ENCODE measurements around the gene FREM3. TPM values are rescaled to one million over a fixed set of nuclear protein-coding genes. Genes with fewer than 3 reads are reported as not detected.

Gene FREM3
- total RNA-seq, 1 donor from 2014 or later: not detected

DNA sequence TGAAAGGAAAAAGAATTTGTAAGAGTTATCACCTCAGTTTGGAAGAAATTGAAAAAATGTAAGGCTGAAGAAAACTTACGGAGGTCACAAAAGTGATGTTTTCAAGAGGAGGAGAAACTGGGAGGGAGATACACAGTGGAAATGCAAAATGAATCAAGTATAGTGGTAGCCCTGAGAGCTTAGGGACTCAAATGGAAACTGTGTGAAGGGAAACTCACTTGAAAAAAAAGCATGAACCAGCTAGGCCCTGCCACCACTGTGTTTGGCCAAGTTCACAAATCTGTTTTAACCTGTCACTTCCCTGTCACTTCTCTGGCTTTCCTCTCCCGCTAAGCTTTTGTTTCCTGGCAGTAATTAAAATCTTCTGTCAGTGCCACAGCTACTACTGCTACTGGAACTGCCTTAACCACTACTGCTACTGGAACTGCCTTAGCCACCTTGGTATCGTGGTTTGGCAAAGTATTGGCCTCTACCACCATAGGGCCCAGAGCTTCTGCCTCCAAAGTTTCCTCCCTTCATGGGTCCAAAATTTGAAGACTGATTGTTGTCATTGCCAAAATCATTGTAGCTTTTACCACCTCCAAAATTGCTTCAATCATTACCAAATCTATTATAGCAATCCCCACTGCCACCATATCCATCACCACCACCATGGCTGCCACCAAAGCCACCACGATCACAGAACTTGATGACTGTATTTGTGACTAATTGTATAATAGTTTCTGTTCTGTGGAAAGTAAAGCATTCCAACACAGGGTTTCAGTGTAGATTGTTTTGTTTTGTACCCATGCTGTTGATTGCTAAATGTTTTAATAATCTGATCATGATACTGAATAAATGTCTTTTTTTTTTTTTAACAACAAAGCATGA is 145.5 kb downstream of the FREM3 start:
- no peak overlapping the region for H3K4me3 Mint-ChIP-seq
- intact Hi-C loops (cut with micrococcal nuclease): loop anchor here (5.0 kb wide), 1 partner anchor 217 kb away; no protein-coding TSS in a partner anchor
- TF ChIP-seq, protein P1, sequence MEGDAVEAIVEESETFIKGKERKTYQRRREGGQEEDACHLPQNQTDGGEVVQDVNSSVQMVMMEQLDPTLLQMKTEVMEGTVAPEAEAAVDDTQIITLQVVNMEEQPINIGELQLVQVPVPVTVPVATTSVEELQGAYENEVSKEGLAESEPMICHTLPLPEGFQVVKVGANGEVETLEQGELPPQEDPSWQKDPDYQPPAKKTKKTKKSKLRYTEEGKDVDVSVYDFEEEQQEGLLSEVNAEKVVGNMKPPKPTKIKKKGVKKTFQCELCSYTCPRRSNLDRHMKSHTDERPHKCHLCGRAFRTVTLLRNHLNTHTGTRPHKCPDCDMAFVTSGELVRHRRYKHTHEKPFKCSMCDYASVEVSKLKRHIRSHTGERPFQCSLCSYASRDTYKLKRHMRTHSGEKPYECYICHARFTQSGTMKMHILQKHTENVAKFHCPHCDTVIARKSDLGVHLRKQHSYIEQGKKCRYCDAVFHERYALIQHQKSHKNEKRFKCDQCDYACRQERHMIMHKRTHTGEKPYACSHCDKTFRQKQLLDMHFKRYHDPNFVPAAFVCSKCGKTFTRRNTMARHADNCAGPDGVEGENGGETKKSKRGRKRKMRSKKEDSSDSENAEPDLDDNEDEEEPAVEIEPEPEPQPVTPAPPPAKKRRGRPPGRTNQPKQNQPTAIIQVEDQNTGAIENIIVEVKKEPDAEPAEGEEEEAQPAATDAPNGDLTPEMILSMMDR (IDR thresholded peaks at IDR 0.05): no peak
- peaks cover 25% of the 10 kb centered on the region for H3K4me1 Mint-ChIP-seq
- no peak for DNase-seq
- ChIA-PET POLR2A (no interaction called here), CTCF (no interaction called here)
- peak overlapping the region; percentile 76 for H3K27ac Mint-ChIP-seq
- H3K27me3 Mint-ChIP-seq: no peaks in the 10 kb centered on the region
- peaks cover 52% of the 10 kb centered on the region for H3K36me3 Mint-ChIP-seq (ENCODE audit: low read depth)
- peak; percentile 28 for ATAC-seq (ENCODE audit: low read depth)
- no peaks in the 10 kb centered on the region for H3K9me3 Mint-ChIP-seq

DNA sequence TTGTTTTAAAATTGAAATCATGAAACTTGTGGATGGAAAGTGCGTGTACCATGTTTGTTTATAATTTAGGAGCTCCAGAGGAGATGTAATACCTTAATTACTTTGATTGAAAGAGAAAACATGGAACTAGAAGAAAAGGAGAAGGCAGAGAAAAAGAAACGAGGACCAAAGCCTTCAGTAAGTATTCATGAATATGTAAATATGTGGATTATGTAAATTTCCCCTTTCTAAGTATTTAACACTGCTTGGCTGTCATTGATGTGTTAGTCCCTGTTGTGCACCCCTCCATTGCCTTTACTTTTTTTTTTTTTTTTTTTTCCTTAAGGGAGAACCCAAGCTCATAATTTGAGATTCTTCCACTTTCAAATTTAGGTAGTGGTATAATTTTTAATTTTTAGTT is 150.5 kb downstream of the FREM3 start:
- ChIA-PET POLR2A (interaction anchor here (1.0 kb wide), 1 partner anchor 11 kb away, joined by 3 read pairs; no protein-coding TSS in a partner anchor), CTCF (no interaction called here)
- Mint-ChIP-seq H3K36me3 (ENCODE audit: low read depth) (peaks cover 78% of the 10 kb centered on the region), H3K27me3 (no peaks in the 10 kb centered on the region), H3K27ac (no peak overlapping the region), H3K9me3 (no peaks in the 10 kb centered on the region), H3K4me3 (no peak overlapping the region), H3K4me1 (peaks cover 8% of the 10 kb centered on the region)
- intact Hi-C loops (cut with micrococcal nuclease): no loop called here
- ATAC-seq (ENCODE audit: low read depth): no peak
- DNase-seq: no peak
- TF ChIP-seq, protein P1 (IDR thresholded peaks at IDR 0.05): no peak

DNA sequence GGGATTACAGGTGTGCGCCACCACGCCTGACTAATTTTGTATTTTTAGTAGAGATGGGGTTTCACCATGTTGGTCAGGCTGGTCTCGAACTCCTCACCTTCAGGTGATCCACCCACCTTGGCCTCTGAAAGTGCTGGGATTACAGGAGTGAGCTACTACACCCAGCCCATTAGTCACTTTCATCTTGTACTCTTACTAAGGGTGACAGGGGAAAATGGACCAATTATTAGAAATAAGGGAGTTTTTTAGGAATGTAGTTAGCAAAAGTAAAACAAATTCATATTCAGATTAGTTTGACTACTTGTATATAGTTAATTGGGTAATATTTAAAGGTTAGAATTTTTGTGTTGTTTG is 160.8 kb downstream of the FREM3 start:
- ChIA-PET CTCF (no interaction called here), POLR2A (interaction anchor here (0.7 kb wide), 1 partner anchor 10 kb away, joined by 3 read pairs; no protein-coding TSS in a partner anchor)
- Mint-ChIP-seq H3K4me3 (no peak overlapping the region), H3K36me3 (ENCODE audit: low read depth) (peaks cover 85% of the 10 kb centered on the region), H3K27me3 (no peaks in the 10 kb centered on the region), H3K4me1 (peaks cover 13% of the 10 kb centered on the region), H3K9me3 (no peaks in the 10 kb centered on the region), H3K27ac (peak overlapping the region; percentile 61)
- intact Hi-C loops (cut with micrococcal nuclease): no loop called here
- TF ChIP-seq, protein P1 (IDR thresholded peaks at IDR 0.05): no peak
- ATAC-seq (ENCODE audit: low read depth) (no peak), DNase-seq (no peak)

DNA sequence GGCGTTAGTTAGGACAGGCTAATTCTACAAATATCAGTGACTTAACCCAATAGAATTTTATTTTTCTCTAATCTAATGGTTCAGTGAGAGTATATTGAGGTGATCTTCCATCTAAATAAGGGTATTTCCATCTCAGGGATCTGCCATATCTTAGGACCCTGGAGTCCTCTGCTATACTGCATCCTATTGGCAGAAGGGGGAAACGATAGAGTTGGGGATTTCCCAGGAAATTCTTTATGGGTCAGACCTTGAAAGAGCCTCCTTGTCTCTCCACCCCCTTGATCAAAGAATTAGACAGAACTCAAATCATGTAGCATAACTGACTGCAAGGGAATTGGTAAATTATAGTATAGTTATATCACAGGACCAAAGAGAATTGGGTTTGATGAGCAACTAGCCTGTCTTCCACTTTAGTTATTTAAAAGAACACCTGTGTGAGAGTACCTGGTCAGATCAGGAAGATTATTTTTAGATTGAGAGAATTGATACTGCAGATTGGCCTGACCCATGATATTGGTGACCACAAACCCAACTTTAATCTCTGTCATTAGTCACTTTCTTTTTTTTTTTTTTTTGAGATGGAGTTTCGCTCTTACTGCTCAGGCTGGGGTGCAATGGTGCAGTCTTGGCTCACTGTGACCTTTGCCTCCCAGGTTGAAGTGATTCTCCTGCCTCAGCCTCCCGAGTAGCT is 161.4 kb downstream of the FREM3 start:
- H3K27me3 Mint-ChIP-seq: no peaks in the 10 kb centered on the region
- H3K9me3 Mint-ChIP-seq: no peaks in the 10 kb centered on the region
- CTCF ChIA-PET: no interaction called here
- peak overlapping the region; percentile 61 for H3K27ac Mint-ChIP-seq
- H3K4me1 Mint-ChIP-seq: peaks cover 13% of the 10 kb centered on the region
- H3K4me3 Mint-ChIP-seq: no peak overlapping the region
- intact Hi-C loops (cut with micrococcal nuclease): no loop called here
- H3K36me3 Mint-ChIP-seq (ENCODE audit: low read depth): peaks cover 85% of the 10 kb centered on the region
- peak; percentile 42 for ATAC-seq (ENCODE audit: low read depth)
- no peak for DNase-seq
- TF ChIP-seq, protein P1 (IDR thresholded peaks at IDR 0.05): no peak
- POLR2A ChIA-PET: interaction anchor here (0.7 kb wide), 1 partner anchor 11 kb away, joined by 3 read pairs; no protein-coding TSS in a partner anchor
